Hindlimb muscle (tissue), 1 donor: ENCODE measurements around the gene SOX6. TPM values are rescaled to one million over a fixed set of nuclear protein-coding genes. Genes with fewer than 3 reads are reported as not detected.

Experiments
- DNase-seq: peaks from one replicate; pipeline ENCODE4 v3.0.0-alpha.2; 2013
- polyA plus RNA-seq: library from polyadenylated mRNA; unstranded; fragments of 120-200 nt; gene quantifications from one replicate; pipeline ENCODE4 v1.2.1, GENCODE V29; 2013; ENCODE audit not compliant: insufficient read length

SOX6 gene
- polyA plus RNA-seq, 1 donor: 30.0 TPM

- no peak for DNase-seq
Observed at GRCh38 chr11:15955595-15955994, 400.8 kb downstream of the SOX6 start.

- no peak for DNase-seq
Observed at GRCh38 chr11:15947681-15948648, 408.4 kb downstream of the SOX6 start.

GRCh38 chr11:15945726-15946125, 410.6 kb downstream of the SOX6 start:
- no peak for DNase-seq

GRCh38 chr11:15944460-15944859, 411.9 kb downstream of the SOX6 start:
- DNase-seq: no peak

- no peak for DNase-seq
Observed at GRCh38 chr11:15943418-15944197, 412.7 kb downstream of the SOX6 start.

GRCh38 chr11:15942936-15943335, 413.4 kb downstream of the SOX6 start:
- DNase-seq: no peak

GRCh38 chr11:15942126-15942525, 414.2 kb downstream of the SOX6 start:
- no peak for DNase-seq

- peak; percentile 59 for DNase-seq
Observed at GRCh38 chr11:15941206-15941770, 415.1 kb downstream of the SOX6 start.

- no peak for DNase-seq
Observed at GRCh38 chr11:15940462-15941205, 415.7 kb downstream of the SOX6 start.

GRCh38 chr11:15938983-15939382, 417.4 kb downstream of the SOX6 start:
- no peak for DNase-seq

GRCh38 chr11:15938121-15938611, 418.2 kb downstream of the SOX6 start:
- no peak for DNase-seq

GRCh38 chr11:15937601-15938120, 418.7 kb downstream of the SOX6 start:
- DNase-seq: no peak

GRCh38 chr11:15936011-15936410, 420.3 kb downstream of the SOX6 start:
- DNase-seq: no peak

- DNase-seq: no peak
Observed at GRCh38 chr11:15935373-15935772, 421.0 kb downstream of the SOX6 start.

- peak; percentile 53 for DNase-seq
Observed at GRCh38 chr11:15933886-15934625, 422.3 kb downstream of the SOX6 start.

GRCh38 chr11:15932417-15932816, 423.9 kb downstream of the SOX6 start:
- DNase-seq: no peak

GRCh38 chr11:15931497-15931896, 424.8 kb downstream of the SOX6 start:
- no peak for DNase-seq

GRCh38 chr11:15930442-15931025, 425.8 kb downstream of the SOX6 start:
- no peak for DNase-seq

GRCh38 chr11:15929371-15929901, 426.9 kb downstream of the SOX6 start:
- DNase-seq: no peak

- no peak for DNase-seq
Observed at GRCh38 chr11:15927864-15928217, 428.5 kb downstream of the SOX6 start.
